Measurements from ENCODE around the gene DDX6.

DNA sequence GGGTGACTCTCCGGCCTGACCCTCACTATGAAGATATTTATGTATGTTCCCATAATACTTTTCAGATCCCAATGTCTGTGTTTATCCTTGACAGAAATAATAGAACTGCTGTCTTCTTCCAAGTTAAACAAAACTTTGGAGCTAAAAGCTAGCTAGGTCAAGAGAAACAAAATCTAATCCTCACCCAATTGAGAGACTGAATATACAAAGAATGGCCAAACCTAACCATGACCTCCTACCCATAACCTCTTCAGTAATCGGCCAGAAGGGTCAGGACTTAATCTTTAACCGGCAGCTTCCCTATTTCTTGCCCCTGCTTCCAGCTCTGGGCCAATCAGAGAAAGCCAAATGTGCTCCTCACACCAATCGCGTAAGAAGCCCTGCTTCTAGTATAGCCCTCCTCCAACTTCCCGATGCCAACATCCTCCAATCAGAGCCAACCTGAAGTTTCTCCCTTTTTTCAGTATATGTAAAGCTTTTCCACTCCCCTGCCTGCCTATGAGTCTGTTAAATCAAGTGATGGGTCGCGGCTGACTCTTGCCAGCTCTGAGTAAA is 1.7 kb upstream of the DDX6 start:
- TF ChIP-seq SP1 (IDR thresholded peaks at IDR 0.05) (peak; percentile 91), ATF3 (IDR thresholded peaks at IDR 0.05) (no peak), RXRA (IDR thresholded peaks at IDR 0.05) (peak; percentile 93), EGR1 (IDR thresholded peaks at IDR 0.05; ENCODE audit: low read depth in 2 of 2) (peak in 1 of 2 donors; percentile 30), TAF1 (conservative IDR thresholded peaks at IDR 0.05) (peak; percentile 83), FOXA1 (IDR thresholded peaks at IDR 0.05) (no peak), JUND (IDR thresholded peaks at IDR 0.05) (peak; percentile 86 to 90), RAD21 (IDR thresholded peaks at IDR 0.05) (peak; percentile 52 to 65)
- TF ChIP-seq, protein P1, sequence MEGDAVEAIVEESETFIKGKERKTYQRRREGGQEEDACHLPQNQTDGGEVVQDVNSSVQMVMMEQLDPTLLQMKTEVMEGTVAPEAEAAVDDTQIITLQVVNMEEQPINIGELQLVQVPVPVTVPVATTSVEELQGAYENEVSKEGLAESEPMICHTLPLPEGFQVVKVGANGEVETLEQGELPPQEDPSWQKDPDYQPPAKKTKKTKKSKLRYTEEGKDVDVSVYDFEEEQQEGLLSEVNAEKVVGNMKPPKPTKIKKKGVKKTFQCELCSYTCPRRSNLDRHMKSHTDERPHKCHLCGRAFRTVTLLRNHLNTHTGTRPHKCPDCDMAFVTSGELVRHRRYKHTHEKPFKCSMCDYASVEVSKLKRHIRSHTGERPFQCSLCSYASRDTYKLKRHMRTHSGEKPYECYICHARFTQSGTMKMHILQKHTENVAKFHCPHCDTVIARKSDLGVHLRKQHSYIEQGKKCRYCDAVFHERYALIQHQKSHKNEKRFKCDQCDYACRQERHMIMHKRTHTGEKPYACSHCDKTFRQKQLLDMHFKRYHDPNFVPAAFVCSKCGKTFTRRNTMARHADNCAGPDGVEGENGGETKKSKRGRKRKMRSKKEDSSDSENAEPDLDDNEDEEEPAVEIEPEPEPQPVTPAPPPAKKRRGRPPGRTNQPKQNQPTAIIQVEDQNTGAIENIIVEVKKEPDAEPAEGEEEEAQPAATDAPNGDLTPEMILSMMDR (IDR thresholded peaks at IDR 0.05; ENCODE audit: low read depth, low read length, missing input control), result no peak
- TF ChIP-seq, protein P2, sequence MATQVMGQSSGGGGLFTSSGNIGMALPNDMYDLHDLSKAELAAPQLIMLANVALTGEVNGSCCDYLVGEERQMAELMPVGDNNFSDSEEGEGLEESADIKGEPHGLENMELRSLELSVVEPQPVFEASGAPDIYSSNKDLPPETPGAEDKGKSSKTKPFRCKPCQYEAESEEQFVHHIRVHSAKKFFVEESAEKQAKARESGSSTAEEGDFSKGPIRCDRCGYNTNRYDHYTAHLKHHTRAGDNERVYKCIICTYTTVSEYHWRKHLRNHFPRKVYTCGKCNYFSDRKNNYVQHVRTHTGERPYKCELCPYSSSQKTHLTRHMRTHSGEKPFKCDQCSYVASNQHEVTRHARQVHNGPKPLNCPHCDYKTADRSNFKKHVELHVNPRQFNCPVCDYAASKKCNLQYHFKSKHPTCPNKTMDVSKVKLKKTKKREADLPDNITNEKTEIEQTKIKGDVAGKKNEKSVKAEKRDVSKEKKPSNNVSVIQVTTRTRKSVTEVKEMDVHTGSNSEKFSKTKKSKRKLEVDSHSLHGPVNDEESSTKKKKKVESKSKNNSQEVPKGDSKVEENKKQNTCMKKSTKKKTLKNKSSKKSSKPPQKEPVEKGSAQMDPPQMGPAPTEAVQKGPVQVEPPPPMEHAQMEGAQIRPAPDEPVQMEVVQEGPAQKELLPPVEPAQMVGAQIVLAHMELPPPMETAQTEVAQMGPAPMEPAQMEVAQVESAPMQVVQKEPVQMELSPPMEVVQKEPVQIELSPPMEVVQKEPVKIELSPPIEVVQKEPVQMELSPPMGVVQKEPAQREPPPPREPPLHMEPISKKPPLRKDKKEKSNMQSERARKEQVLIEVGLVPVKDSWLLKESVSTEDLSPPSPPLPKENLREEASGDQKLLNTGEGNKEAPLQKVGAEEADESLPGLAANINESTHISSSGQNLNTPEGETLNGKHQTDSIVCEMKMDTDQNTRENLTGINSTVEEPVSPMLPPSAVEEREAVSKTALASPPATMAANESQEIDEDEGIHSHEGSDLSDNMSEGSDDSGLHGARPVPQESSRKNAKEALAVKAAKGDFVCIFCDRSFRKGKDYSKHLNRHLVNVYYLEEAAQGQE (IDR thresholded peaks at IDR 0.05), result peak; percentile 90
- TF ChIP-seq, protein P3, sequence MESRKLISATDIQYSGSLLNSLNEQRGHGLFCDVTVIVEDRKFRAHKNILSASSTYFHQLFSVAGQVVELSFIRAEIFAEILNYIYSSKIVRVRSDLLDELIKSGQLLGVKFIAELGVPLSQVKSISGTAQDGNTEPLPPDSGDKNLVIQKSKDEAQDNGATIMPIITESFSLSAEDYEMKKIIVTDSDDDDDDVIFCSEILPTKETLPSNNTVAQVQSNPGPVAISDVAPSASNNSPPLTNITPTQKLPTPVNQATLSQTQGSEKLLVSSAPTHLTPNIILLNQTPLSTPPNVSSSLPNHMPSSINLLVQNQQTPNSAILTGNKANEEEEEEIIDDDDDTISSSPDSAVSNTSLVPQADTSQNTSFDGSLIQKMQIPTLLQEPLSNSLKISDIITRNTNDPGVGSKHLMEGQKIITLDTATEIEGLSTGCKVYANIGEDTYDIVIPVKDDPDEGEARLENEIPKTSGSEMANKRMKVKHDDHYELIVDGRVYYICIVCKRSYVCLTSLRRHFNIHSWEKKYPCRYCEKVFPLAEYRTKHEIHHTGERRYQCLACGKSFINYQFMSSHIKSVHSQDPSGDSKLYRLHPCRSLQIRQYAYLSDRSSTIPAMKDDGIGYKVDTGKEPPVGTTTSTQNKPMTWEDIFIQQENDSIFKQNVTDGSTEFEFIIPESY (IDR thresholded peaks at IDR 0.05), result no peak

All from liver (tissue), 3 donors.